ENCODE results near the gene SERPINA9. TPM values are rescaled to one million over a fixed set of nuclear protein-coding genes. Genes with fewer than 3 reads are reported as not detected.
"Not testable (repeated sequence)": the region's sequence is repeated elsewhere in the genome, so short reads cannot be mapped to it uniquely, and the experiment has no call there.

Gene SERPINA9
- total RNA-seq, 1 experiment from 2014 or later: not detected

DNA sequence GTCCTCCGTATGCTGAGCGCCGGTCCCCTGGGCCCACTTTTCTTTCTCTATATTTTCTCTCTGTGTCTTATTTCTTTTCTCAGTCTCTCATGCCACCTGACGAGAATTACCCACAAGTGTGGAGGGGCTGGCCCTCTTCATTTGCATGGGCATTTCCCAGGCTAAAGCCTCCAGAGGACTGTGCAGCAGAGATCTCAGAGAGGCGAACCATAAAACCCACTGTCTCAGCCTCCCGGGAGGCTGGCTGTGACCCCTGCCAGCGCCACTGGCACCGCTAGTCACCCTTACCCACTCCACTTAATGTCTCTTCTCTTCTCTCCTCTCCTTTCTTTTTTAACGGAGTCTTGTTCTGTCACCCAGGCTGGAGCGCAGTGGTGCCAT lies 7.1 kb upstream of the SERPINA9 start:
- ChIA-PET CTCF (no interaction called here), POLR2A (ENCODE audit: unreplicated experiment) (no interaction called here)
- Histone ChIP-seq H3K79me2 (ENCODE audit: low read depth) (no peaks in the 10 kb centered on the region), H3K27me3 (ENCODE audit: insufficient read depth, low read depth) (peaks cover 3% of the 10 kb centered on the region; the same call in 1 of the 2 replicates), H3K27ac (no peak overlapping the region), H2AFZ (no peak overlapping the region), H3K9me2 (ENCODE audit: insufficient read depth) (no peaks in the 10 kb centered on the region), H3K36me3 (ENCODE audit: low read depth) (no peaks in the 10 kb centered on the region), H3K4me1 (replicated peaks; ENCODE audit: insufficient read depth) (no peaks in the 10 kb centered on the region), H3F3A (ENCODE audit: insufficient read depth, low read depth) (no peaks in the 10 kb centered on the region), H3K9me3 (ENCODE audit: insufficient read depth, low read depth) (no peaks in the 10 kb centered on the region), H3K4me3 (no peak overlapping the region), H3K4me2 (no peak overlapping the region), H4K20me1 (ENCODE audit: insufficient read depth) (no peaks in the 10 kb centered on the region)
- intact Hi-C loops (cut with micrococcal nuclease; ENCODE audit: unreplicated experiment): no loop called here
- BruUV-seq (replicated peaks): no TSS peak
- TF ChIP-seq EZH2 (IDR thresholded peaks at IDR 0.05; ENCODE audit: low read depth): no peak
- DNase-seq: no peak

- H3K36me3 ChIP-seq (ENCODE audit: low read depth); H3K9me3 ChIP-seq (ENCODE audit: insufficient read depth, low read depth); intact Hi-C loops (cut with micrococcal nuclease; ENCODE audit: unreplicated experiment); POLR2A ChIA-PET (ENCODE audit: unreplicated experiment); H2AFZ ChIP-seq; BruUV-seq (replicated peaks); DNase-seq; H3K79me2 ChIP-seq (ENCODE audit: low read depth); H3F3A ChIP-seq (ENCODE audit: insufficient read depth, low read depth); H3K9me2 ChIP-seq (ENCODE audit: insufficient read depth); CTCF ChIA-PET; H3K4me3 ChIP-seq; H3K27ac ChIP-seq; H3K4me2 ChIP-seq; H3K4me1 ChIP-seq (replicated peaks; ENCODE audit: insufficient read depth); H4K20me1 ChIP-seq (ENCODE audit: insufficient read depth); H3K27me3 ChIP-seq (ENCODE audit: insufficient read depth, low read depth): not testable (repeated sequence)
Measured at GRCh38 chr14:94482132-94483070, 6.4 kb upstream of the SERPINA9 start.

- no peak for DNase-seq
- intact Hi-C loops (cut with micrococcal nuclease; ENCODE audit: unreplicated experiment): no loop called here
- ChIA-PET POLR2A (ENCODE audit: unreplicated experiment) (no interaction called here), CTCF (no interaction called here)
- Histone ChIP-seq H3K4me1 (replicated peaks; ENCODE audit: insufficient read depth) (no peaks in the 10 kb centered on the region), H4K20me1 (ENCODE audit: insufficient read depth) (no peaks in the 10 kb centered on the region), H3K9me2 (ENCODE audit: insufficient read depth) (no peaks in the 10 kb centered on the region), H3K79me2 (ENCODE audit: low read depth) (no peaks in the 10 kb centered on the region), H2AFZ (no peak overlapping the region), H3K4me3 (no peak overlapping the region), H3K4me2 (no peak overlapping the region), H3F3A (ENCODE audit: insufficient read depth, low read depth) (no peaks in the 10 kb centered on the region), H3K27ac (no peak overlapping the region), H3K9me3 (ENCODE audit: insufficient read depth, low read depth) (no peaks in the 10 kb centered on the region), H3K27me3 (ENCODE audit: insufficient read depth, low read depth) (peaks cover 3% of the 10 kb centered on the region; the same call in 1 of the 2 replicates), H3K36me3 (ENCODE audit: low read depth) (no peaks in the 10 kb centered on the region)
- TF ChIP-seq EZH2 (IDR thresholded peaks at IDR 0.05; ENCODE audit: low read depth): no peak
- TF ChIP-seq CTCF (conservative IDR thresholded peaks at IDR 0.05): no peak
- BruUV-seq (replicated peaks): no TSS peak
Measured at GRCh38 chr14:94481468-94482131, 5.6 kb upstream of the SERPINA9 start.

DNA sequence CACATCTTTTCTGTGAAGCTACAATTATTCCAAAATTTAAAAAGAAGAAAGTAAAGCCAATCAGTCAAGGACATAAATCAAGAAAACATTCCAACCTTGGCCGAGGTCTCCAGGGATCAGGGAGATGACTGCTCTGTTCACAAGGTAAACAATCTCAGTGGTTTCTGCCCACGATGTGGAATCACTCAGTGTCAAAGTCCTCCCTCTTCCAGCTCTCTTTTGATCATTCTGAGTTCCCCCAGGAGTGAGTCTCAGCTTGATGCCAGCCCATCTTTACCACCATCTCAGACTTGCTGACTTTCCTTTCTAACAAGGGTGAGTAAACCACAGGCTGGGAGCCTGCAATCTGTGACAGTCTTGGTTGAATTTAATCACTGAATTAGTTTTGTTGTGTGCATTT lies 4.8 kb upstream of the SERPINA9 start:
- BruUV-seq (replicated peaks): no TSS peak
- H3K4me2 ChIP-seq: no peak overlapping the region
- POLR2A ChIA-PET (ENCODE audit: unreplicated experiment): no interaction called here

More for the DNA sequence above, 4.8 kb upstream of the SERPINA9 start:
- Histone ChIP-seq H3K79me2 (ENCODE audit: low read depth) (no peaks in the 10 kb centered on the region), H3K36me3 (ENCODE audit: low read depth) (no peaks in the 10 kb centered on the region), H3K27ac (no peak overlapping the region), H3K9me2 (ENCODE audit: insufficient read depth) (no peaks in the 10 kb centered on the region), H3K27me3 (ENCODE audit: insufficient read depth, low read depth) (peaks cover 3% of the 10 kb centered on the region; the same call in 1 of the 2 replicates), H3F3A (ENCODE audit: insufficient read depth, low read depth) (no peaks in the 10 kb centered on the region), H3K4me3 (no peak overlapping the region), H3K9me3 (ENCODE audit: insufficient read depth, low read depth) (no peaks in the 10 kb centered on the region), H3K4me1 (replicated peaks; ENCODE audit: insufficient read depth) (no peaks in the 10 kb centered on the region), H2AFZ (no peak overlapping the region), H4K20me1 (ENCODE audit: insufficient read depth) (no peaks in the 10 kb centered on the region)
- no peak for DNase-seq
- CTCF ChIA-PET: no interaction called here
- intact Hi-C loops (cut with micrococcal nuclease; ENCODE audit: unreplicated experiment): no loop called here
- TF ChIP-seq CTCF (conservative IDR thresholded peaks at IDR 0.05): no peak
- TF ChIP-seq EZH2 (IDR thresholded peaks at IDR 0.05; ENCODE audit: low read depth): no peak

Measured in PC-9 (cell line).